Uterus (tissue), 4 donors: ENCODE results near the gene SCAP. TPM values are rescaled to one million over a fixed set of nuclear protein-coding genes. Genes with fewer than 3 reads are reported as not detected.

Experiments
- DNase-seq, 2 donors: peaks; one replicate each; pipeline ENCODE4 v3.0.0-alpha.2; 2019 to 2020
- H3K27ac ChIP-seq, 2 donors: fragments of 200-600 bp; sonication (generic); 1 replicate in 1 of 2; 2 replicates in 1 of 2; pipeline ENCODE4 v1.5.1; 2016 to 2018
- H3K27me3 ChIP-seq, 2 donors: fragments of 200-600 bp; sonication (generic); one replicate each; pipeline ENCODE4 v1.5.1; 2018 to 2019; ENCODE audit warnings: control low read depth in 1 of 2
- H3K36me3 ChIP-seq, 2 donors: fragments of 200-600 bp; sonication (generic); one replicate each; pipeline ENCODE4 v1.5.1; 2019; ENCODE audit warnings: control low read depth in 1 of 2
- H3K4me1 ChIP-seq, 2 donors: fragments of 200-600 bp; sonication (generic); one replicate each; pipeline ENCODE4 v1.5.1; 2018 to 2019; ENCODE audit warnings: control low read depth in 1 of 2
- H3K4me3 ChIP-seq, 2 donors: fragments of 200-600 bp; sonication (generic); 1 replicate in 1 of 2; 2 replicates in 1 of 2; pipeline ENCODE4 v1.5.1; 2018 to 2019; ENCODE audit warnings: mild to moderate bottlenecking in 1 of 2
- H3K9me3 ChIP-seq, 2 donors: fragments of 200-600 bp; sonication (generic); one replicate each; pipeline ENCODE4 v1.5.1; 2019; ENCODE audit warnings: control low read depth in 1 of 2
- CTCF ChIP-seq, 4 experiments: fragments of 200-600 bp in 2 of 4; fragments of 450-650 bp in 2 of 4; sonication (generic) in 2 of 4; IDR thresholded peaks; one replicate each; pipeline ENCODE4 v1.5.1; 2016 to 2019; ENCODE audit warnings: antibody characterized with exemption in 4 of 4, mild to moderate bottlenecking in 2 of 4, moderate library complexity in 1 of 4
- POLR2A ChIP-seq, 2 donors: fragments of 450-650 bp; IDR thresholded peaks; one replicate each; pipeline ENCODE4 v1.6.1; 2016; ENCODE audit warnings: antibody characterized with exemption in 2 of 2, mild to moderate bottlenecking in 1 of 2, moderate library complexity in 1 of 2
- intact Hi-C: fragments of 100-400 bp; cut with DNase I; formaldehyde crosslinking; loops from one replicate; pipeline ENCODE4 v1.15.1; 2023; ENCODE audit warnings: low total_unique reads
- total RNA-seq, 4 donors: library from RNA; depleted of rRNA in 3 of 4; stranded (reverse); fragments of >200 nt in 3 of 4; gene quantifications; one replicate each; pipeline versions ENCODE4 v1.1.0 to v1.2.4, GENCODE V29; 2014 to 2023
- donor health status: DM: yes; HTN: yes; CAD: no.

SCAP gene
- total RNA-seq, 4 donors from 2014 or later, result 28.7 to 93.0 (median 48.3) TPM

DNA sequence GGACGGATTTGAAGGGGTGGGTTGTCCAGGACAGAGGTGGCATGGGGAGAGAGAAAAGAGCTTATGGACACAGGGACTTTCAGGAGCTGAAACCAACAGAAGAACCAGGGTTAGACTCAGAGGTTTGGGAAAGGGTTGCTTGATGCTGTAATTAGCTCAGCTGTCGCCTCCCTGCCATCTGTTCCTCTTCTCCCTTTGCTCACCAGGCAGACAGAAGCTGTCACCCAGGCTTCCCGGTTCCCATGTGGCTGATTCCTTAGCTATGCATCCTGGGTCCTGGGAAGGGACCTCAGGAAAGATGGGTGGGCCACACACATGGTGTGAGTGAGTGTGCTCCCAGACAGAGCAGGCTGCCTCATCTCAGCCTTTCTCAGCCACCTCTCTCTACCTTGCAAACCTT lies 80.9 kb downstream of the SCAP start:
- TF ChIP-seq CTCF (IDR thresholded peaks at IDR 0.05) (no peak), POLR2A (IDR thresholded peaks at IDR 0.05) (no peak)
- intact Hi-C loops, result no loop called here

GRCh38 chr3:47394140-47394870 lies 81.4 kb downstream of the SCAP start:
- Histone ChIP-seq H3K27me3 (no peaks in the 10 kb centered on the region), H3K4me3 (no peak overlapping the region), H3K9me3 (no peaks in the 10 kb centered on the region), H3K4me1 (peaks cover 0 to 5% of the 10 kb centered on the region in 2 donors), H3K27ac (no peak overlapping the region), H3K36me3 (no peaks in the 10 kb centered on the region)
- no peak for TF ChIP-seq POLR2A (IDR thresholded peaks at IDR 0.05)
- TF ChIP-seq CTCF (IDR thresholded peaks at IDR 0.05), result no peak
- no peak for DNase-seq
- intact Hi-C loops, result no loop called here

More for the DNA sequence above, 80.9 kb downstream of the SCAP start:
- H3K27me3 ChIP-seq, result no peaks in the 10 kb centered on the region
- H3K36me3 ChIP-seq, result no peaks in the 10 kb centered on the region
- H3K4me3 ChIP-seq, result no peak overlapping the region
- peaks cover 0 to 5% of the 10 kb centered on the region in 2 donors for H3K4me1 ChIP-seq
- no peak for DNase-seq
- H3K27ac ChIP-seq, result no peak overlapping the region
- no peaks in the 10 kb centered on the region for H3K9me3 ChIP-seq

DNA sequence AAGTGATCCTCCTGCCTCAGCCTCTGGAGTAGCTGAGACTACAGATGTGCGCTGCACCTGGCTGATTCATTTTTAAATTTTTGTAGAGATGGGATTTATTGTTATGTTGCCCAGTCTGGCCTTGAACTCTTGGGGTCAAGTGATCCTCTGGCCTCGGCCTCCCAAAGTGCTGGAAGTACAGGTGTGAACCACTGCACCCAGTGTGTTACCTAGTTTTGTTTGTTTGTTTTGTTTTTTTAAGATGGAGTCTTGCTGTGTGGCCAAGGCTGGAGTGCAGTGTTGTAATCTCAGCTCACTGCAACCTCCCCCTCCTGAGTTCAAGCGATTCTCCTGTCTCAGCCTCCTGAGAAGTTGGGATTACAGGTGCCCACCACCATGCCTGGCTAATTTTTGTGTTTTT lies 82.8 kb downstream of the SCAP start:
- no peak overlapping the region for H3K4me3 ChIP-seq
- no peaks in the 10 kb centered on the region for H3K9me3 ChIP-seq
- H3K27me3 ChIP-seq, result no peaks in the 10 kb centered on the region
- no peaks in the 10 kb centered on the region for H3K36me3 ChIP-seq
- H3K27ac ChIP-seq, result no peak overlapping the region
- TF ChIP-seq POLR2A (IDR thresholded peaks at IDR 0.05) (no peak), CTCF (IDR thresholded peaks at IDR 0.05) (no peak)
- H3K4me1 ChIP-seq, result peaks cover 0 to 5% of the 10 kb centered on the region in 2 donors
- DNase-seq, result no peak
- intact Hi-C loops, result no loop called here

DNA sequence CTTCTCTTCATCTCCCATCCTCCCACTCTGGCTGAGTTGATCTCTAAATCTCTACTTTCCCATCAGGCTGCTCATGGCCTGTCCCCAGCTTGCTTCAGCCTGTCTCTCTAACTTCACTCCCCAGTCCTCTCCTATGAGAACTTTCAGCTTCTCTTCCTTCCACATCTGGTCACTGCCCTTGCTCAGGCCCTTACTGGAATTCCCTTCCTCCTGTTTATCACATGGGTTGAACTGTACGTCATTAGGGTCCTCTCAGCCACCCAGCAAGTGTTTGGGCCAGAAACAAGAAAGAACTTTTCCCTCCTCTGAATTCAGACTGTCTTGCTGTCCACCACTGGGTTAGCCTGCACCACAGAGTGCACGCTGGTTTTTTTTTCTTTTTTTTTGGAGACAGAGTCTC lies 89.9 kb downstream of the SCAP start:
- H3K4me1 ChIP-seq, result peaks cover 5 to 9% of the 10 kb centered on the region in 2 donors
- intact Hi-C loops, result no loop called here
- H3K36me3 ChIP-seq, result no peaks in the 10 kb centered on the region
- no peak for DNase-seq
- H3K27me3 ChIP-seq, result no peaks in the 10 kb centered on the region
- TF ChIP-seq POLR2A (IDR thresholded peaks at IDR 0.05), result no peak
- TF ChIP-seq CTCF (IDR thresholded peaks at IDR 0.05), result no peak
- no peaks in the 10 kb centered on the region for H3K9me3 ChIP-seq
- no peak overlapping the region for H3K4me3 ChIP-seq
- H3K27ac ChIP-seq, result no peak overlapping the region

DNA sequence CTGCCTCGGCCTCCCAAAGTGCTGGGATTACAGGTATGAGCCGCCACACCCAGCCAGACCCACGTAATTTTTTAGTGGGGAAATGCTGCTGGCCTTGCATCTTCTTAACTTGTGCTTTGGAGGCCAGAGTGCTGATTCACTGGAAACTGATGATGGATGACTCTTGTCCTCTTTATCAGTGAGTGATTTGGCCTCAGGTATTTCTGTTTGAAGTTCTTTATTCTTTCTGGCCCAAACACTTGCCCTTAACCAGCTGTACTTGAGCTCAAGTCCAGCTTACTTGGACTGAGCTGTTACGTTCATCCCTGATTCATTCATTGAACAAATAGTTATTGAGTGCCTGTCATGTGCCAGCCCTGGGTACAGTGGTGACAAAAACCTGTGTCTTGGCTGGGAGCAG lies 90.7 kb downstream of the SCAP start:
- intact Hi-C loops, result no loop called here
- no peak overlapping the region for H3K27ac ChIP-seq

More for the DNA sequence above, 90.7 kb downstream of the SCAP start:
- H3K27me3 ChIP-seq, result no peaks in the 10 kb centered on the region
- H3K36me3 ChIP-seq, result no peaks in the 10 kb centered on the region
- H3K4me1 ChIP-seq, result peaks cover 5 to 9% of the 10 kb centered on the region in 2 donors
- TF ChIP-seq CTCF (IDR thresholded peaks at IDR 0.05), result no peak
- no peak for TF ChIP-seq POLR2A (IDR thresholded peaks at IDR 0.05)
- H3K9me3 ChIP-seq, result no peaks in the 10 kb centered on the region
- DNase-seq, result no peak
- no peak overlapping the region for H3K4me3 ChIP-seq
